Stimulated activated naive B cell treated with anti-CD40 and anti-IgM and Interleukin-4, amounts not matched to agents 10 μg/mL and 1 μg/mL and 100 μg/mL, for 72 hours (primary cell): ENCODE measurements around the gene PNN.
"Not testable (repeated sequence)": the region's sequence is repeated elsewhere in the genome, so short reads cannot be mapped to it uniquely, and the experiment has no call there.

Experiments
- ATAC-seq, 2 donors: fragments of 150-1000 bp; cut with Tn5 transposase; replicated peaks; 2 replicates each; pipeline ENCODE4 v1.10.0; 2021; ENCODE audit warnings: moderate library complexity in 1 of 2
- DNase-seq: peaks from one replicate; pipeline ENCODE4 v3.0.0; 2021
- H3K27ac Mint-ChIP-seq: one replicate; pipeline ENCODE4 v1.8.0; 2022; ENCODE audit warnings: mild to moderate bottlenecking, mixed read lengths
- H3K27me3 Mint-ChIP-seq, 2 donors: one replicate each; pipeline ENCODE4 v1.8.0; 2022; ENCODE audit warnings: mixed read lengths in 2 of 2
- H3K36me3 Mint-ChIP-seq, 2 donors: one replicate each; pipeline ENCODE4 v1.8.0; 2022; ENCODE audit warnings: mixed read lengths in 2 of 2, mild to moderate bottlenecking in 1 of 2
- H3K4me1 Mint-ChIP-seq, 2 donors: one replicate each; pipeline ENCODE4 v1.8.0; 2022; ENCODE audit warnings: mixed read lengths in 2 of 2, mild to moderate bottlenecking in 1 of 2
- H3K4me3 Mint-ChIP-seq, 2 donors: one replicate each; pipeline ENCODE4 v1.8.0; 2022; ENCODE audit warnings: mild to moderate bottlenecking in 2 of 2, mixed read lengths in 2 of 2, moderate library complexity in 1 of 2
- H3K9me3 Mint-ChIP-seq, 2 donors: one replicate each; pipeline ENCODE4 v1.8.0; 2022; ENCODE audit warnings: mixed read lengths in 2 of 2, mild to moderate bottlenecking in 1 of 2

Gene PNN

GRCh38 chr14:39185256-39186049 lies 10.4 kb downstream of the PNN start:
- Mint-ChIP-seq H3K27ac (peak overlapping the region; percentile 32), H3K36me3 (peaks cover 24 to 45% of the 10 kb centered on the region in 2 donors), H3K4me1 (peaks cover 5 to 9% of the 10 kb centered on the region in 2 donors), H3K9me3 (no peaks in the 10 kb centered on the region), H3K4me3 (no peak overlapping the region), H3K27me3 (no peaks in the 10 kb centered on the region)
- no peak for ATAC-seq
- DNase-seq, result no peak

GRCh38 chr14:39186941-39187525 lies 12.0 kb downstream of the PNN start:
- peaks cover 5 to 9% of the 10 kb centered on the region in 2 donors for H3K4me1 Mint-ChIP-seq
- H3K36me3 Mint-ChIP-seq, result peaks cover 30 to 55% of the 10 kb centered on the region in 2 donors
- no peaks in the 10 kb centered on the region for H3K9me3 Mint-ChIP-seq
- no peak overlapping the region for H3K27ac Mint-ChIP-seq
- H3K27me3 Mint-ChIP-seq, result no peaks in the 10 kb centered on the region
- ATAC-seq, result peak in 1 of 2 donors; percentile 23
- no peak overlapping the region for H3K4me3 Mint-ChIP-seq
- no peak for DNase-seq

- DNase-seq (no peak), ATAC-seq (no peak)
- Mint-ChIP-seq H3K27me3 (no peaks in the 10 kb centered on the region), H3K27ac (no peak overlapping the region), H3K36me3 (no peaks in the 10 kb centered on the region), H3K9me3 (no peaks in the 10 kb centered on the region), H3K4me3 (no peak overlapping the region), H3K4me1 (no peaks in the 10 kb centered on the region)
These were observed 28.9 kb downstream of the PNN start for GRCh38 chr14:39203659-39204606.

- H3K36me3 Mint-ChIP-seq, H3K27me3 Mint-ChIP-seq, ATAC-seq, H3K4me1 Mint-ChIP-seq, H3K27ac Mint-ChIP-seq, DNase-seq, H3K4me3 Mint-ChIP-seq, H3K9me3 Mint-ChIP-seq: not testable (repeated sequence)
These were observed 32.4 kb downstream of the PNN start for GRCh38 chr14:39207430-39207829.

GRCh38 chr14:39211109-39211741 lies 36.2 kb downstream of the PNN start:
- Mint-ChIP-seq H3K36me3 (no peaks in the 10 kb centered on the region), H3K4me1 (no peaks in the 10 kb centered on the region), H3K27ac (no peak overlapping the region), H3K9me3 (no peaks in the 10 kb centered on the region), H3K27me3 (no peaks in the 10 kb centered on the region), H3K4me3 (no peak overlapping the region)
- ATAC-seq (no peak), DNase-seq (no peak)

GRCh38 chr14:39212034-39212433 lies 37.0 kb downstream of the PNN start:
- DNase-seq (no peak), ATAC-seq (no peak)
- Mint-ChIP-seq H3K27me3 (no peaks in the 10 kb centered on the region), H3K4me1 (peaks cover 0 to 2% of the 10 kb centered on the region in 2 donors), H3K36me3 (no peaks in the 10 kb centered on the region), H3K9me3 (no peaks in the 10 kb centered on the region), H3K4me3 (no peak overlapping the region), H3K27ac (no peak overlapping the region)

- Mint-ChIP-seq H3K4me3 (no peak overlapping the region), H3K27me3 (no peaks in the 10 kb centered on the region), H3K9me3 (no peaks in the 10 kb centered on the region), H3K27ac (no peak overlapping the region), H3K4me1 (peaks cover 3 to 6% of the 10 kb centered on the region in 2 donors), H3K36me3 (no peaks in the 10 kb centered on the region)
- ATAC-seq (no peak), DNase-seq (no peak)
These were observed 37.6 kb downstream of the PNN start for GRCh38 chr14:39212693-39213092.

- Mint-ChIP-seq H3K4me1 (peaks cover 6 to 7% of the 10 kb centered on the region in 2 donors), H3K36me3 (no peaks in the 10 kb centered on the region), H3K27ac (no peak overlapping the region), H3K9me3 (no peaks in the 10 kb centered on the region), H3K4me3 (no peak overlapping the region), H3K27me3 (no peaks in the 10 kb centered on the region)
- DNase-seq, result no peak
- no peak for ATAC-seq
These were observed 42.3 kb downstream of the PNN start for GRCh38 chr14:39217214-39217879.

- no peaks in the 10 kb centered on the region for H3K9me3 Mint-ChIP-seq
- ATAC-seq (no peak), DNase-seq (no peak)
- peaks cover 0 to 4% of the 10 kb centered on the region in 2 donors for H3K27me3 Mint-ChIP-seq
- no peaks in the 10 kb centered on the region for H3K36me3 Mint-ChIP-seq
- H3K4me3 Mint-ChIP-seq, result no peak overlapping the region
- no peak overlapping the region for H3K27ac Mint-ChIP-seq
- H3K4me1 Mint-ChIP-seq, result peaks cover 6 to 7% of the 10 kb centered on the region in 2 donors
These were observed 43.2 kb downstream of the PNN start for GRCh38 chr14:39218171-39218769.

- Mint-ChIP-seq H3K4me3 (no peak overlapping the region), H3K27me3 (peaks cover 0 to 7% of the 10 kb centered on the region in 2 donors), H3K9me3 (no peaks in the 10 kb centered on the region), H3K36me3 (no peaks in the 10 kb centered on the region), H3K4me1 (peaks cover 6 to 7% of the 10 kb centered on the region in 2 donors), H3K27ac (no peak overlapping the region)
- peak in 1 of 2 donors; percentile 33 for ATAC-seq
- DNase-seq, result no peak
These were observed 44.0 kb downstream of the PNN start for GRCh38 chr14:39219075-39219499.

- H3K4me3 Mint-ChIP-seq, H3K9me3 Mint-ChIP-seq, H3K27me3 Mint-ChIP-seq, ATAC-seq, DNase-seq, H3K4me1 Mint-ChIP-seq, H3K27ac Mint-ChIP-seq, H3K36me3 Mint-ChIP-seq: not testable (repeated sequence)
These were observed 45.4 kb downstream of the PNN start for GRCh38 chr14:39220473-39220872.

- no peak for ATAC-seq
- H3K27ac Mint-ChIP-seq, result no peak overlapping the region
- no peaks in the 10 kb centered on the region for H3K9me3 Mint-ChIP-seq
- no peak overlapping the region for H3K4me3 Mint-ChIP-seq
- H3K36me3 Mint-ChIP-seq, result no peaks in the 10 kb centered on the region
- H3K4me1 Mint-ChIP-seq, result no peaks in the 10 kb centered on the region
- peaks cover 0 to 6% of the 10 kb centered on the region in 2 donors for H3K27me3 Mint-ChIP-seq
- no peak for DNase-seq
These were observed 53.0 kb downstream of the PNN start for GRCh38 chr14:39228044-39228443.

GRCh38 chr14:39228509-39229221 lies 53.6 kb downstream of the PNN start:
- no peak overlapping the region for H3K27ac Mint-ChIP-seq
- H3K4me3 Mint-ChIP-seq, result no peak overlapping the region
- peaks cover 0 to 4% of the 10 kb centered on the region in 2 donors for H3K27me3 Mint-ChIP-seq
- DNase-seq, result no peak
- ATAC-seq, result no peak
- H3K36me3 Mint-ChIP-seq, result no peaks in the 10 kb centered on the region
- H3K4me1 Mint-ChIP-seq, result no peaks in the 10 kb centered on the region
- no peaks in the 10 kb centered on the region for H3K9me3 Mint-ChIP-seq
